Left lobe of liver (tissue), 2 donors: ENCODE data around the gene MLLT3. TPM values are rescaled to one million over a fixed set of nuclear protein-coding genes. Genes with fewer than 3 reads are reported as not detected.

Experiments
- ATAC-seq: fragments of 200-7000 bp; cut with Tn5 transposase; one replicate; pipeline ENCODE4 v1.9.1; 2020; ENCODE audit warnings: mild to moderate bottlenecking, moderate library complexity
- DNase-seq: peaks from one replicate; pipeline ENCODE4 v3.0.0-alpha.2; 2020; ENCODE audit warnings: low spot score
- total RNA-seq: library from RNA; stranded (reverse); gene quantifications from one replicate; pipeline ENCODE4 v1.2.1, GENCODE V29; 2021
- donor health status: DM: no; HTN: no; CAD: no; lungs with moderate emphysema.
- donor health status: DM: no; HTN: yes; CAD: no.

MLLT3 gene
- total RNA-seq, 1 donor from 2014 or later, result 2.0 TPM

GRCh38 chr9:20518737-20519136, 103.6 kb downstream of the MLLT3 start:
- ATAC-seq, result no peak
- DNase-seq, result no peak

GRCh38 chr9:20513126-20513913, 109.0 kb downstream of the MLLT3 start:
- DNase-seq (no peak), ATAC-seq (no peak)

GRCh38 chr9:20512636-20513035, 109.7 kb downstream of the MLLT3 start:
- ATAC-seq, result no peak
- no peak for DNase-seq

DNA sequence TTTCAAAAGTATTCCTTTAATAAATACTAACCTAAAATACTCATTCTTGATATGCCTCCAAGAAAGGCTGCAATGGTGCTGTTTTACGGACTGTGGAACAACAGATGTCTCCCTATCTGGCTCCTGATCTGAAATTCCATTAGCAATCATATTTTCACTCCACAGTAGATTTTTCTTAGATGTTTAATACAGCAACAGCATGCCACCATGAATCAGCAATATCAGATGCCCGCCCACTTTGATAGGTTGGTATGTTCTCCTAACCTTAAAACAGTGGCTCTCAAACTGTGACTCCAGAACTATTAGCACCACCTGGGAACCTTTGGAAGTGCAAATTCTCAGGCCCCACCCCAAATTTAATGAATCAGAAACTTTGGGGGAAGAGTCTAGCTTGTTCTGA, 110.2 kb downstream of the MLLT3 start:
- ATAC-seq, result no peak
- no peak for DNase-seq

DNA sequence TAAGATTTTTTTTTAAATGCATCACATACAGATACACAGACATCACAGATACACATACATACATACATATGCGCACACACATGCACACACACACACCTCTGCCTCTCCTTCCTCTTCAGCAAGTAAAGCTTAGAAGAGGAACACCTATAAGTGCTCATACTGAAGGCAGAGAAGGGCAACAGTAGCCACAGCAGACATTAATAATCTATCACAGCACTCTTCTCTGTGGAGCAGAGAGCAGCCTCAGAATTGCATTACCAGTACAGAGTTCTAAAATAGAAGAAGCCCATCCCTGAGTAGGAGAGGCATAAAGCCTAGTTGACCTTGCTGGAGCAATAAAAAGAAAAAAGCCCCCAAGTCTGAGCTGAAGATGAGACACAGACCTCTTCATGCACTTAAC, 110.6 kb downstream of the MLLT3 start:
- DNase-seq (no peak), ATAC-seq (no peak)

GRCh38 chr9:20509466-20509865, 112.8 kb downstream of the MLLT3 start:
- DNase-seq, result no peak
- ATAC-seq, result no peak

- ATAC-seq, result no peak
- DNase-seq, result no peak
Observed at GRCh38 chr9:20508242-20508641, 114.1 kb downstream of the MLLT3 start.

- DNase-seq (no peak), ATAC-seq (no peak)
Observed at GRCh38 chr9:20507431-20507830, 114.9 kb downstream of the MLLT3 start.

- DNase-seq (no peak), ATAC-seq (no peak)
Observed at GRCh38 chr9:20506099-20506900, 116.0 kb downstream of the MLLT3 start.

DNA sequence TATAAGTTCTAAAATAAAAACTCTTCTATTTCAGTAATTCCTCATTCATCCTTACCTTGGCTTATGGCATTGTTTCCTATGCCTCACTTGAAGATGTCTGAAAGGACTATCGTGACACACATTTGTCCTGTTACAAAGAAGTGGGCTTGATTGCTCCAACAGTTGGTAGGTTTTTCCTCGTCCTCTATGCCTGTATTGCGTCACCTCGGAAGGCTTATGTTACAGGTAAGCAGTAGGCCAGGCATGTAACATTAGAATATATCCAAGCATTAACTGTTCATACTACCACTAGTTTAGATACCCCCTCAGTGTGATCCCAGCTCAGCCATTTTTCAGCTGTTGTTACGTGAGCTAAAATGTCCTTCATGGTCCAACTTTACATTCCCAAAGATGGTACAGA, 116.7 kb downstream of the MLLT3 start:
- no peak for ATAC-seq
- no peak for DNase-seq

GRCh38 chr9:20504930-20505329, 117.4 kb downstream of the MLLT3 start:
- DNase-seq, result no peak
- ATAC-seq, result no peak

DNA sequence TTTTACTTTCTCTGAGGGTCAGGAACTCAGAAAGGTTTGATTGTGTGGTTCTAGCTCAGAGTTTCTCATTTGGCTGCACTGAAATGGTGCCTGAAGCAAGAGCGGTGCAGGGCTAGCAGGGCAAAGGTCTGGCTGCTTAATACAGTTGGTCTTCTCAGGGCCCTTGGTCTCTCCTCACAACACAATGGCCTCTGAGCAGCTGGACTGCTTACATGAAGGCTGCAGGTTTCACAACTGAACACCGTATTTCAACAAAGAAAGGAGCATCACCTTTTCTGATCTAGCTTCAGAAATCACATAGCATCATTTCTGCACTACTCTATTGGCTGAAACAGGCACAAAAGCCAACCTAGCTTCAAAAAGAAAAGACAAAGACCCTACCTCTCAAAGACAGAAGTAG, 122.2 kb downstream of the MLLT3 start:
- ATAC-seq, result no peak

DNA sequence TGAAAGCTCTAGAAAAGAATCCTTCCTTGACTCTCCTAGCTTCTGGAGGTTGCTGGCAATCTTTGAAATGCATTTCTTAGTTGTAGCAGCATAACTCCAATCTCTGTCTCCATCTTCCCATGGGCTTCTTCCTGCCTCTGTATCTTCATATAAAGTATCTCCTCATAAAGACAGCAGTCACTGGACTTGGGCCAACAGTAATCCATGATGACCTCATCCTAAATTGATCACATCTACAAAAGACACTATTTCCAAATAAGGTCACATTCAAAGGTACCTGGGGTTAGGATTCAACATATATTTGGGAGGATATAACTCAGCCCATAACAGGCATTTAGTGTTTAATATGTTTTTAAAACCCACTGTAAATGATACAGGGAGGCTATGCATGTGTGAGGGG, 123.3 kb downstream of the MLLT3 start:
- no peak for DNase-seq
- no peak for ATAC-seq

More for the DNA sequence above, 122.2 kb downstream of the MLLT3 start:
- no peak for DNase-seq

GRCh38 chr9:20496328-20496727, 126.0 kb downstream of the MLLT3 start:
- ATAC-seq, result no peak
- no peak for DNase-seq

GRCh38 chr9:20495098-20495497, 127.2 kb downstream of the MLLT3 start:
- DNase-seq (no peak), ATAC-seq (no peak)

DNA sequence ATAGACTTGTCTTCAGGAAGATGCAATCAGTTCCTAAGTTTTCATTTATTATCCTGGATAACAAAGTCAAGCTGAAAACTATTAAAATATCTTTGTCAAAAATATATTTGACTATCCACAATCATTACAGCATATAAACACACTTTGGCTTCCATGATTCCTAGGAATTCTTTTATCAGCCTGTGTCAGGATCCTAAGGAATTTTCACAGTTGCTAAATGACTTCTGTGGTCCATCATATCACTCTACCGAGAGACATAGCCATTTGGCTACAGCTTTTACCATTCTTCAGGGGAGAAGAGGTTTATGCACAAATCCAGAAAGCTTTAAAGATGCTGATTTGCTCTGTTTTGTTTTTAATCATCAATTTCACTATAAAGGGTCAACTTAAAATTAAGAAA, 128.3 kb downstream of the MLLT3 start:
- ATAC-seq (no peak), DNase-seq (no peak)

- ATAC-seq, result no peak
- no peak for DNase-seq
Observed at GRCh38 chr9:20492772-20493171, 129.5 kb downstream of the MLLT3 start.

GRCh38 chr9:20491612-20492011, 130.7 kb downstream of the MLLT3 start:
- ATAC-seq (no peak), DNase-seq (no peak)

DNA sequence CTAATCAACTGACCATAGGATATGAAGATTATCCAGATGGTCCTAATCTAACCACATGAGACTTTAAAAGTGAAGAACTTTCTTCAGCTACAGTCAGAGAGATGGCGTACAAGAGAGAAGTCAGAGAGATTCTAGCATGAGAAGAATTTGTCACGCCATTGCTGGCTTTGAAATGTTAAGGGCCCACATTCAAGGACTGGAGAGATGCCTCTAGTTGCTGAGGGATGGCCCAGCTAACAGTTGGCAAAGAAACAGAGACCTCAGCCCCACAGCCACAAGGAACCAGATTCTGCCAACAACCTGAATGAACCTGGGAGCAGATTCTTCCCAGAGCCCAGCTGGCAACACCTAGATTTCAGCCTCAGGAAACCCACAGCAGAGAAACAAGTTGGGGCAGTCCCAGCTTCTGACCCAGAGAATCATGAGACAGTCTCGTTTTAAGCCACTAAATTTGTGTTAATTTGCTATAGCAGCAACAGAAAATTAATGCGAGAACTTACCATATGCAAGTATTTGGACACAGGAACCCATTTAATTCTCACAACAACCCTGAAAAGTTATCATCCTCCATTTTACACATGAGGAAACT, 132.0 kb downstream of the MLLT3 start:
- no peak for ATAC-seq
- DNase-seq, result no peak

DNA sequence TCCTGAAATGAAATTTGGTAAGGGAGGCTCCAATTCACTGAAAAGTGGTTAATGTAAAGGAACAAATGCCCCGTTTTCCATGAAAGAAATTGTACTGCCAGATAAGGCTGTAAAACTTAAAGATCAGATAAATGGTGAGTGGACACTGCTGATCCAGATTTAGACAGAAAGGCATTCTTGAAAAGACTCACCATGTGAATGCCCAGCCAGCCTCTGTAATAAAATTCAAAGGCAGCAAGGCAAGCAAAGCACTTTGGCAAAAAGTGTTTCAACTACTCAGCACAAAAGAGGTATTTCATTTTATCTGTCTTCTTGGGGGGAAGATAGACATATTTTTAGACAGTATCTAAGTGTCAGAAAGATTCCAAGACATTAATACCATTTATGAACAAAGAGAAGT, 133.6 kb downstream of the MLLT3 start:
- DNase-seq (no peak), ATAC-seq (no peak)

- DNase-seq, result no peak
- ATAC-seq, result no peak
Observed at GRCh38 chr9:20486552-20486951, 135.7 kb downstream of the MLLT3 start.

GRCh38 chr9:20481437-20481836, 140.9 kb downstream of the MLLT3 start:
- ATAC-seq, result no peak

More at GRCh38 chr9:20481437-20481836, 140.9 kb downstream of the MLLT3 start:
- no peak for DNase-seq
